T-helper 1 cell treated with Interleukin-12 subunit alpha and Interleukin-12 subunit beta and Interleukin-4 antibody, amounts not matched to agents 30 μg/mL and 1 μg/mL, for 36 hours (primary cell): ENCODE results near the gene GXYLT2.

Experiments
- H3K27ac Mint-ChIP-seq: one replicate; pipeline ENCODE4 v1.8.0; 2021; ENCODE audit warnings: mild to moderate bottlenecking, mixed read lengths
- H3K27me3 Mint-ChIP-seq: one replicate; pipeline ENCODE4 v1.8.0; 2021; ENCODE audit warnings: low read depth, mixed read lengths
- H3K36me3 Mint-ChIP-seq: one replicate; pipeline ENCODE4 v1.8.0; 2021; ENCODE audit warnings: low read depth, mixed read lengths
- H3K4me1 Mint-ChIP-seq: one replicate; pipeline ENCODE4 v1.8.0; 2021; ENCODE audit warnings: low read depth, mixed read lengths
- H3K4me3 Mint-ChIP-seq: one replicate; pipeline ENCODE4 v1.8.0; 2021; ENCODE audit warnings: mild to moderate bottlenecking, moderate library complexity, mixed read lengths
- H3K9me3 Mint-ChIP-seq: one replicate; pipeline ENCODE4 v1.8.0; 2021; ENCODE audit warnings: mixed read lengths

GXYLT2 gene

GRCh38 chr3:72888546-72889309 lies 882 bp downstream of the GXYLT2 start:
- Mint-ChIP-seq H3K27me3 (peaks cover 82% of the 10 kb centered on the region), H3K36me3 (no peaks in the 10 kb centered on the region), H3K4me3 (no peak overlapping the region), H3K4me1 (peaks cover 7% of the 10 kb centered on the region), H3K9me3 (peaks cover 4% of the 10 kb centered on the region), H3K27ac (no peak overlapping the region)

- no peak overlapping the region for H3K27ac Mint-ChIP-seq
- H3K27me3 Mint-ChIP-seq: peaks cover 75% of the 10 kb centered on the region
- H3K9me3 Mint-ChIP-seq: no peaks in the 10 kb centered on the region
- no peaks in the 10 kb centered on the region for H3K36me3 Mint-ChIP-seq
- H3K4me1 Mint-ChIP-seq: peaks cover 7% of the 10 kb centered on the region
- no peak overlapping the region for H3K4me3 Mint-ChIP-seq
Observed at GRCh38 chr3:72889310-72890165, 1.7 kb downstream of the GXYLT2 start.

- H3K36me3 Mint-ChIP-seq: no peaks in the 10 kb centered on the region
Observed at GRCh38 chr3:72890166-72890925, 2.5 kb downstream of the GXYLT2 start.

GRCh38 chr3:72891053-72891855 lies 3.4 kb downstream of the GXYLT2 start:
- H3K9me3 Mint-ChIP-seq: no peaks in the 10 kb centered on the region
- peaks cover 63% of the 10 kb centered on the region for H3K27me3 Mint-ChIP-seq
- H3K36me3 Mint-ChIP-seq: no peaks in the 10 kb centered on the region
- no peak overlapping the region for H3K27ac Mint-ChIP-seq
- peaks cover 7% of the 10 kb centered on the region for H3K4me1 Mint-ChIP-seq
- H3K4me3 Mint-ChIP-seq: no peak overlapping the region

More at GRCh38 chr3:72890166-72890925, 2.5 kb downstream of the GXYLT2 start:
- no peak overlapping the region for H3K4me3 Mint-ChIP-seq
- no peaks in the 10 kb centered on the region for H3K9me3 Mint-ChIP-seq
- peaks cover 72% of the 10 kb centered on the region for H3K27me3 Mint-ChIP-seq
- peaks cover 7% of the 10 kb centered on the region for H3K4me1 Mint-ChIP-seq
- H3K27ac Mint-ChIP-seq: no peak overlapping the region

- no peak overlapping the region for H3K27ac Mint-ChIP-seq
- H3K4me1 Mint-ChIP-seq: peaks cover 5% of the 10 kb centered on the region
- peaks cover 60% of the 10 kb centered on the region for H3K27me3 Mint-ChIP-seq
- no peaks in the 10 kb centered on the region for H3K36me3 Mint-ChIP-seq
- H3K9me3 Mint-ChIP-seq: no peaks in the 10 kb centered on the region
- H3K4me3 Mint-ChIP-seq: no peak overlapping the region
Observed at GRCh38 chr3:72892081-72892775, 4.4 kb downstream of the GXYLT2 start.

GRCh38 chr3:72892870-72893269 lies 5.0 kb downstream of the GXYLT2 start:
- Mint-ChIP-seq H3K27ac (no peak overlapping the region), H3K4me1 (no peaks in the 10 kb centered on the region), H3K9me3 (no peaks in the 10 kb centered on the region), H3K4me3 (no peak overlapping the region), H3K36me3 (no peaks in the 10 kb centered on the region), H3K27me3 (peaks cover 55% of the 10 kb centered on the region)

GRCh38 chr3:72894976-72895552 lies 7.2 kb downstream of the GXYLT2 start:
- Mint-ChIP-seq H3K4me3 (no peak overlapping the region), H3K27me3 (peaks cover 38% of the 10 kb centered on the region), H3K4me1 (no peaks in the 10 kb centered on the region), H3K36me3 (no peaks in the 10 kb centered on the region), H3K27ac (no peak overlapping the region), H3K9me3 (no peaks in the 10 kb centered on the region)

GRCh38 chr3:72896996-72897757 lies 9.3 kb downstream of the GXYLT2 start:
- Mint-ChIP-seq H3K27ac (no peak overlapping the region), H3K9me3 (no peaks in the 10 kb centered on the region), H3K36me3 (no peaks in the 10 kb centered on the region), H3K4me1 (no peaks in the 10 kb centered on the region), H3K4me3 (no peak overlapping the region), H3K27me3 (peaks cover 19% of the 10 kb centered on the region)

- Mint-ChIP-seq H3K9me3 (no peaks in the 10 kb centered on the region), H3K27me3 (peaks cover 15% of the 10 kb centered on the region), H3K4me1 (no peaks in the 10 kb centered on the region), H3K36me3 (no peaks in the 10 kb centered on the region), H3K4me3 (no peak overlapping the region), H3K27ac (no peak overlapping the region)
Observed at GRCh38 chr3:72897758-72898007, 9.8 kb downstream of the GXYLT2 start.

GRCh38 chr3:72899349-72899765 lies 11.5 kb downstream of the GXYLT2 start:
- Mint-ChIP-seq H3K27ac (no peak overlapping the region), H3K4me1 (no peaks in the 10 kb centered on the region), H3K27me3 (peaks cover 13% of the 10 kb centered on the region), H3K36me3 (no peaks in the 10 kb centered on the region), H3K9me3 (no peaks in the 10 kb centered on the region), H3K4me3 (no peak overlapping the region)

GRCh38 chr3:72900048-72900447 lies 12.2 kb downstream of the GXYLT2 start:
- H3K27ac Mint-ChIP-seq: no peak overlapping the region
- no peaks in the 10 kb centered on the region for H3K4me1 Mint-ChIP-seq
- H3K36me3 Mint-ChIP-seq: no peaks in the 10 kb centered on the region
- peaks cover 13% of the 10 kb centered on the region for H3K27me3 Mint-ChIP-seq
- H3K4me3 Mint-ChIP-seq: no peak overlapping the region
- no peaks in the 10 kb centered on the region for H3K9me3 Mint-ChIP-seq

- Mint-ChIP-seq H3K4me1 (no peaks in the 10 kb centered on the region), H3K9me3 (no peaks in the 10 kb centered on the region), H3K4me3 (no peak overlapping the region), H3K36me3 (no peaks in the 10 kb centered on the region), H3K27me3 (peaks cover 12% of the 10 kb centered on the region), H3K27ac (no peak overlapping the region)
Observed at GRCh38 chr3:72901840-72902239, 14.0 kb downstream of the GXYLT2 start.

- no peaks in the 10 kb centered on the region for H3K4me1 Mint-ChIP-seq
- no peaks in the 10 kb centered on the region for H3K9me3 Mint-ChIP-seq
- H3K4me3 Mint-ChIP-seq: no peak overlapping the region
- no peak overlapping the region for H3K27ac Mint-ChIP-seq
- no peaks in the 10 kb centered on the region for H3K36me3 Mint-ChIP-seq
- peaks cover 6% of the 10 kb centered on the region for H3K27me3 Mint-ChIP-seq
Observed at GRCh38 chr3:72903004-72903403, 15.2 kb downstream of the GXYLT2 start.
